ENCODE data around the gene ART3. TPM values are rescaled to one million over a fixed set of nuclear protein-coding genes. Genes with fewer than 3 reads are reported as not detected.

Gene ART3
- total RNA-seq, 2 donors from 2014 or later, result 0.92 TPM; not detected in 1

DNA sequence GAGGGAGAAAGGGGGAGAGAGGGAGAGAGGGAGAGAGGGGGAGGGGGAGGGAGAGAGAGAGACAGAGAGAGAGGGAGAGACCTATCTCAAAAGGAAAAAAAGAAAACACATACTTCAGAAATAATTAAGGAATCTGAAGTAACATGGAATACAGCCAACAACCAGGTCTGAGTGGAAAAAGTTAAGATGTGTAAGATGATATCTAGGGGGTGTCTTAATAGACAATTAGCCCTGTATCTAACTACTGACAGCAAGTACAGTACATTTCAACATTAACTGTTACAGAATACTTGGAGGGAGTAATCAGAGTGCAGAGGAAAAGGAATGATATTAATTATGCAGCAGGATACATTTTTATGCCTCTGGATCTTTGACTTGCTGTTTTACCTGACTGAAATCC, 51.3 kb downstream of the ART3 start:
- peaks cover 82% of the 10 kb centered on the region for H3K36me3 Mint-ChIP-seq (ENCODE audit: low read depth)
- peaks cover 2% of the 10 kb centered on the region for H3K9me3 Mint-ChIP-seq
- no peaks in the 10 kb centered on the region for H3K27me3 ChIP-seq (ENCODE audit: control insufficient read depth, insufficient read depth, low read length, poor library complexity, severe bottlenecking)
- peaks cover 23% of the 10 kb centered on the region for H3K9me3 ChIP-seq (ENCODE audit: control insufficient read depth, low read length)
- no peak overlapping the region for H3K27ac Mint-ChIP-seq
- no peak overlapping the region for H3K27ac ChIP-seq (ENCODE audit: low read depth, low read length)
- no peak for TF ChIP-seq CTCF (conservative IDR thresholded peaks at IDR 0.05)
- H3K36me3 ChIP-seq (ENCODE audit: control insufficient read depth, insufficient read depth, low read length), result peaks cover 86% of the 10 kb centered on the region
- H3K27me3 Mint-ChIP-seq (ENCODE audit: insufficient read depth), result no peaks in the 10 kb centered on the region
- no peaks in the 10 kb centered on the region for H3K4me1 ChIP-seq (ENCODE audit: control insufficient read depth, insufficient read depth, low read length)
- H3K4me3 ChIP-seq (ENCODE audit: low read length), result no peak overlapping the region
- H3K4me3 Mint-ChIP-seq, result no peak overlapping the region
- H3K4me1 Mint-ChIP-seq, result no peaks in the 10 kb centered on the region
- H3K9ac ChIP-seq (ENCODE audit: extremely low read depth, low read length, poor library complexity, severe bottlenecking), result no peak overlapping the region
- DNase-seq, result no peak

- Histone ChIP-seq H3K4me1 (ENCODE audit: control insufficient read depth, insufficient read depth, low read length) (no peaks in the 10 kb centered on the region), H3K27me3 (ENCODE audit: control insufficient read depth, insufficient read depth, low read length, poor library complexity, severe bottlenecking) (no peaks in the 10 kb centered on the region), H3K4me3 (ENCODE audit: low read length) (no peak overlapping the region), H3K9me3 (ENCODE audit: control insufficient read depth, low read length) (peaks cover 17% of the 10 kb centered on the region), H3K36me3 (ENCODE audit: control insufficient read depth, insufficient read depth, low read length) (peaks cover 79% of the 10 kb centered on the region), H3K27ac (ENCODE audit: low read depth, low read length) (no peak overlapping the region), H3K9ac (ENCODE audit: extremely low read depth, low read length, poor library complexity, severe bottlenecking) (no peak overlapping the region)
- Mint-ChIP-seq H3K27me3 (ENCODE audit: insufficient read depth) (no peaks in the 10 kb centered on the region), H3K9me3 (peaks cover 2% of the 10 kb centered on the region), H3K4me3 (no peak overlapping the region), H3K36me3 (ENCODE audit: low read depth) (peaks cover 79% of the 10 kb centered on the region), H3K4me1 (no peaks in the 10 kb centered on the region), H3K27ac (no peak overlapping the region)
- no peak for TF ChIP-seq CTCF (conservative IDR thresholded peaks at IDR 0.05)
- DNase-seq, result no peak
- WGBS, 2 experiments (ENCODE audit: insufficient coverage in 1 of 2, insufficient read length in 1 of 2), result 98 to 100% methylated on average over 1 to 3 of the region's 3 CpGs
Measured at GRCh38 chr4:76127754-76128153, 53.2 kb downstream of the ART3 start.

DNA sequence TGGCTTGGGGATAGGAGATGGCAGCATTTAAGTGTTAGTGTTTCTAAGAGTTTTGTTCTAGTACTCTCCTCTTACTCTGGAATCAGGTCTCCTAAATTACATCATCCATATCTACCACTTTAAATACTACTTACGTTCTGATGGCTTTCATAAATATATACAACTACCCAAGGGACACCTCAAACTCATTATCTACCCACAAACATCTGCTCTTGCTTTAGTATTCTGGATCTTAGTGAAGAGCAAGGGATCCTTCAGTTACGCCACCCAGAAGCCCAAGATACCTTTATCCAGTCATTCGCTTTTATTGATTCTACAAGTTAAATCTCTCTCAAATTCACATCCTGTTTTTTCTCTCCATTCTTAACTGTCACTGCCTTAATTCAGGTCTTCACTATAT, 66.7 kb downstream of the ART3 start:
- TF ChIP-seq CTCF (conservative IDR thresholded peaks at IDR 0.05), result no peak
- Histone ChIP-seq H3K36me3 (ENCODE audit: control insufficient read depth, insufficient read depth, low read length) (peaks cover 77% of the 10 kb centered on the region), H3K9me3 (ENCODE audit: control insufficient read depth, low read length) (no peaks in the 10 kb centered on the region), H3K27ac (ENCODE audit: low read depth, low read length) (no peak overlapping the region), H3K9ac (ENCODE audit: extremely low read depth, low read length, poor library complexity, severe bottlenecking) (no peak overlapping the region), H3K4me3 (ENCODE audit: low read length) (no peak overlapping the region), H3K27me3 (ENCODE audit: control insufficient read depth, insufficient read depth, low read length, poor library complexity, severe bottlenecking) (no peaks in the 10 kb centered on the region), H3K4me1 (ENCODE audit: control insufficient read depth, insufficient read depth, low read length) (no peaks in the 10 kb centered on the region)
- H3K36me3 Mint-ChIP-seq (ENCODE audit: low read depth), result peaks cover 65% of the 10 kb centered on the region
- 95 to 96% methylated on average over 3 of the region's 3 CpGs for WGBS, 2 experiments (ENCODE audit: insufficient coverage in 1 of 2, insufficient read length in 1 of 2)
- no peak overlapping the region for H3K4me3 Mint-ChIP-seq
- peaks cover 5% of the 10 kb centered on the region for H3K4me1 Mint-ChIP-seq
- H3K27ac Mint-ChIP-seq, result no peak overlapping the region
- DNase-seq, result no peak
- no peaks in the 10 kb centered on the region for H3K27me3 Mint-ChIP-seq (ENCODE audit: insufficient read depth)
- H3K9me3 Mint-ChIP-seq, result no peaks in the 10 kb centered on the region

Measured in endodermal cell (in vitro differentiated cells).